ENCODE results near the gene TAS2R46.
"Not testable (repeated sequence)": the region's sequence is repeated elsewhere in the genome, so short reads cannot be mapped to it uniquely, and the experiment has no call there.

The TAS2R46 gene

GRCh38 chr12:11039171-11039570 lies 22.9 kb downstream of the TAS2R46 start:
- DNase-seq (ENCODE audit: low spot score) = no peak

GRCh38 chr12:11033959-11034358 lies 28.1 kb downstream of the TAS2R46 start:
- FAIRE-seq; DNase-seq (ENCODE audit: low spot score): not testable (repeated sequence)

More at GRCh38 chr12:11039171-11039570, 22.9 kb downstream of the TAS2R46 start:
- no peak for FAIRE-seq

GRCh38 chr12:11031307-11031706 lies 30.8 kb downstream of the TAS2R46 start, which contains the start of gene TAS2R31:
Gene TAS2R31, minus strand, starts transcription at chr12:11031407. Its CDS starts 72 bp downstream, at chr12:11031335.
- FAIRE-seq = no peak
- no peak for DNase-seq (ENCODE audit: low spot score)

GRCh38 chr12:11026118-11026517 lies 36.0 kb downstream of the TAS2R46 start:
- DNase-seq (ENCODE audit: low spot score) = no peak
- no peak for FAIRE-seq

- DNase-seq (ENCODE audit: low spot score) = no peak
- FAIRE-seq = no peak
Measured at GRCh38 chr12:11023387-11023786, 38.7 kb downstream of the TAS2R46 start.

GRCh38 chr12:11022520-11022919 lies 39.6 kb downstream of the TAS2R46 start, which contains the start of gene TAS2R19:
Gene TAS2R19, minus strand, starts transcription at chr12:11022620. Its CDS starts 49 bp downstream, at chr12:11022571.
- DNase-seq (ENCODE audit: low spot score) (no peak), FAIRE-seq (no peak)

- no peak for FAIRE-seq
- DNase-seq (ENCODE audit: low spot score) = no peak
Measured at GRCh38 chr12:11016937-11017336, 45.2 kb downstream of the TAS2R46 start.

- FAIRE-seq = no peak
Measured at GRCh38 chr12:11015775-11016430, 46.2 kb downstream of the TAS2R46 start.

GRCh38 chr12:11014234-11014633 lies 47.9 kb downstream of the TAS2R46 start:
- no peak for FAIRE-seq
- no peak for DNase-seq (ENCODE audit: low spot score)

More at GRCh38 chr12:11015775-11016430, 46.2 kb downstream of the TAS2R46 start:
- no peak for DNase-seq (ENCODE audit: low spot score)

All from RCC 7860 (cell line).